ENCODE measurements around the gene UACA.

- no peak for TF ChIP-seq POLR2A (IDR thresholded peaks at IDR 0.05)
- no peak for TF ChIP-seq CTCF (IDR thresholded peaks at IDR 0.05)
Observed at GRCh38 chr15:70651303-70651845, 112.0 kb downstream of the UACA start.

All from body of pancreas (tissue), 4 donors.